ENCODE results near the gene NGEF.

- TF ChIP-seq KAT7 (CRISPR knock-in tag; IDR thresholded peaks at IDR 0.05; ENCODE audit: borderline replicate concordance) (no peak), KLF16 (IDR thresholded peaks at IDR 0.05) (no peak), SMC3 (conservative IDR thresholded peaks at IDR 0.05; ENCODE audit: insufficient read depth, low read depth, low read length) (no peak), CUX1 (CRISPR knock-in tag; IDR thresholded peaks at IDR 0.05) (no peak), NR4A1 (CRISPR knock-in tag; IDR thresholded peaks at IDR 0.05) (no peak), NR4A1 (tag; IDR thresholded peaks at IDR 0.05) (no peak), SP2 (IDR thresholded peaks at IDR 0.05; ENCODE audit: extremely low read depth, low read depth, low read length, poor library complexity, severe bottlenecking) (no peak), HDAC2 (IDR thresholded peaks at IDR 0.05) (no peak), CC2D1A (IDR thresholded peaks at IDR 0.05) (no peak), SP1 (CRISPR knock-in tag; IDR thresholded peaks at IDR 0.05) (no peak), MAX (CRISPR knock-in tag; IDR thresholded peaks at IDR 0.05) (no peak), RCOR1 (IDR thresholded peaks at IDR 0.05; ENCODE audit: borderline replicate concordance in 1 of 2, low read depth in 2 of 2, low read length in 2 of 2) (no peak), ZFP30 (CRISPR knock-in tag; IDR thresholded peaks at IDR 0.05; ENCODE audit: borderline replicate concordance) (no peak), ZNF780A (CRISPR knock-in tag; IDR thresholded peaks at IDR 0.05) (no peak)
Measured at GRCh38 chr2:233011702-233012131, 1.3 kb downstream of the NGEF start.

Data from K562 (cell line).